Activated naive CD8-positive, alpha-beta T cell treated with anti-CD3 and anti-CD28 coated beads for 36 hours (primary cell): ENCODE results near the gene CKB. TPM values are rescaled to one million over a fixed set of nuclear protein-coding genes. Genes with fewer than 3 reads are reported as not detected.
"Not testable (repeated sequence)": the region's sequence is repeated elsewhere in the genome, so short reads cannot be mapped to it uniquely, and the experiment has no call there.

ENCODE experiments used
- DNase-seq: peaks from one replicate; pipeline ENCODE4 v3.0.0; 2021
- H3K27ac Mint-ChIP-seq: one replicate; pipeline ENCODE4 v1.8.0; 2022; ENCODE audit warnings: mild to moderate bottlenecking, moderate library complexity, mixed read lengths
- H3K27me3 Mint-ChIP-seq: one replicate; pipeline ENCODE4 v1.8.0; 2022; ENCODE audit warnings: mild to moderate bottlenecking, mixed read lengths
- H3K36me3 Mint-ChIP-seq: one replicate; pipeline ENCODE4 v1.8.0; 2021; ENCODE audit warnings: mild to moderate bottlenecking, mixed read lengths
- H3K4me1 Mint-ChIP-seq: one replicate; pipeline ENCODE4 v1.8.0; 2021; ENCODE audit warnings: mixed read lengths
- H3K4me3 Mint-ChIP-seq: one replicate; pipeline ENCODE4 v1.8.0; 2022; ENCODE audit warnings: mild to moderate bottlenecking, moderate library complexity, mixed read lengths
- H3K9me3 Mint-ChIP-seq: one replicate; pipeline ENCODE4 v1.8.0; 2022; ENCODE audit warnings: mixed read lengths
- total RNA-seq, 2 experiments: library from RNA; stranded (reverse); gene quantifications; one replicate each; pipeline ENCODE4 v1.2.3, GENCODE V29; 2021

Gene CKB
- total RNA-seq, 2 experiments from 2014 or later, result 3.1 to 3.3 TPM

- peak; percentile 52 for DNase-seq
- peaks cover 12% of the 10 kb centered on the region for H3K36me3 Mint-ChIP-seq
Measured at GRCh38 chr14:103527408-103528145, 4.9 kb upstream of the CKB start.

GRCh38 chr14:103526914-103527248 is 4.3 kb upstream of the CKB start:
- Mint-ChIP-seq H3K4me3 (no peak overlapping the region), H3K36me3 (peaks cover 12% of the 10 kb centered on the region), H3K27ac (no peak overlapping the region), H3K4me1 (peaks cover 29% of the 10 kb centered on the region), H3K27me3 (peaks cover 13% of the 10 kb centered on the region), H3K9me3 (no peaks in the 10 kb centered on the region)
- no peak for DNase-seq

More at GRCh38 chr14:103527408-103528145, 4.9 kb upstream of the CKB start:
- Mint-ChIP-seq H3K9me3 (no peaks in the 10 kb centered on the region), H3K27ac (peak overlapping the region; percentile 73), H3K27me3 (peaks cover 13% of the 10 kb centered on the region), H3K4me1 (peaks cover 29% of the 10 kb centered on the region), H3K4me3 (peak overlapping the region; percentile 66)

- no peak for DNase-seq
- Mint-ChIP-seq H3K9me3 (no peaks in the 10 kb centered on the region), H3K4me1 (peaks cover 29% of the 10 kb centered on the region), H3K4me3 (no peak overlapping the region), H3K27ac (no peak overlapping the region), H3K27me3 (peaks cover 13% of the 10 kb centered on the region), H3K36me3 (peaks cover 9% of the 10 kb centered on the region)
Measured at GRCh38 chr14:103526247-103526913, 3.8 kb upstream of the CKB start.

GRCh38 chr14:103525430-103526246 is 3.0 kb upstream of the CKB start:
- DNase-seq, H3K36me3 Mint-ChIP-seq, H3K27ac Mint-ChIP-seq, H3K4me3 Mint-ChIP-seq, H3K9me3 Mint-ChIP-seq: not testable (repeated sequence)
- Mint-ChIP-seq H3K27me3 (peaks cover 13% of the 10 kb centered on the region), H3K4me1 (peaks cover 22% of the 10 kb centered on the region)

GRCh38 chr14:103524002-103524935 is 1.6 kb upstream of the CKB start:
- Mint-ChIP-seq H3K9me3 (no peaks in the 10 kb centered on the region), H3K27me3 (peaks cover 13% of the 10 kb centered on the region), H3K27ac (no peak overlapping the region), H3K4me1 (peaks cover 20% of the 10 kb centered on the region), H3K36me3 (no peaks in the 10 kb centered on the region), H3K4me3 (no peak overlapping the region)
- DNase-seq, result no peak

- H3K4me3 Mint-ChIP-seq, result no peak overlapping the region
- DNase-seq, result no peak
- peaks cover 13% of the 10 kb centered on the region for H3K27me3 Mint-ChIP-seq
- H3K27ac Mint-ChIP-seq, result no peak overlapping the region
- H3K36me3 Mint-ChIP-seq, result no peaks in the 10 kb centered on the region
- H3K9me3 Mint-ChIP-seq, result no peaks in the 10 kb centered on the region
- peaks cover 24% of the 10 kb centered on the region for H3K4me1 Mint-ChIP-seq
Measured at GRCh38 chr14:103523575-103523954, 935 bp upstream of the CKB start.

- H3K9me3 Mint-ChIP-seq, result no peaks in the 10 kb centered on the region
- H3K4me3 Mint-ChIP-seq, result peak overlapping the region; percentile 34
- H3K36me3 Mint-ChIP-seq, result no peaks in the 10 kb centered on the region
- peaks cover 12% of the 10 kb centered on the region for H3K4me1 Mint-ChIP-seq
- H3K27ac Mint-ChIP-seq, result no peak overlapping the region
- no peak for DNase-seq
- H3K27me3 Mint-ChIP-seq, result peaks cover 13% of the 10 kb centered on the region
Measured at GRCh38 chr14:103521951-103522563, 573 bp downstream of the CKB start.

- no peaks in the 10 kb centered on the region for H3K9me3 Mint-ChIP-seq
- H3K27me3 Mint-ChIP-seq, result peaks cover 13% of the 10 kb centered on the region
- no peak for DNase-seq
- H3K4me3 Mint-ChIP-seq, result no peak overlapping the region
- H3K27ac Mint-ChIP-seq, result no peak overlapping the region
- H3K36me3 Mint-ChIP-seq, result no peaks in the 10 kb centered on the region
- peaks cover 11% of the 10 kb centered on the region for H3K4me1 Mint-ChIP-seq
Measured at GRCh38 chr14:103521438-103521950, 1.1 kb downstream of the CKB start.

GRCh38 chr14:103520657-103521437 is 1.8 kb downstream of the CKB start:
- peaks cover 13% of the 10 kb centered on the region for H3K27me3 Mint-ChIP-seq
- peaks cover 11% of the 10 kb centered on the region for H3K4me1 Mint-ChIP-seq
- H3K36me3 Mint-ChIP-seq, result no peaks in the 10 kb centered on the region
- peak overlapping the region; percentile 45 for H3K4me3 Mint-ChIP-seq
- H3K27ac Mint-ChIP-seq, result no peak overlapping the region
- H3K9me3 Mint-ChIP-seq, result no peaks in the 10 kb centered on the region
- peak; percentile 64 for DNase-seq

- no peaks in the 10 kb centered on the region for H3K9me3 Mint-ChIP-seq
- H3K4me3 Mint-ChIP-seq, result no peak overlapping the region
- DNase-seq, result no peak
- H3K27me3 Mint-ChIP-seq, result peaks cover 13% of the 10 kb centered on the region
- H3K4me1 Mint-ChIP-seq, result peaks cover 11% of the 10 kb centered on the region
- H3K36me3 Mint-ChIP-seq, result no peaks in the 10 kb centered on the region
- H3K27ac Mint-ChIP-seq, result no peak overlapping the region
Measured at GRCh38 chr14:103520269-103520656, 2.4 kb downstream of the CKB start.

- H3K36me3 Mint-ChIP-seq, result no peaks in the 10 kb centered on the region
- H3K9me3 Mint-ChIP-seq, result no peaks in the 10 kb centered on the region
- peaks cover 13% of the 10 kb centered on the region for H3K27me3 Mint-ChIP-seq
- DNase-seq, result no peak
- H3K4me3 Mint-ChIP-seq, result no peak overlapping the region
- H3K27ac Mint-ChIP-seq, result no peak overlapping the region
- peaks cover 11% of the 10 kb centered on the region for H3K4me1 Mint-ChIP-seq
Measured at GRCh38 chr14:103519837-103520212, 2.8 kb downstream of the CKB start.

GRCh38 chr14:103519043-103519836 is 3.4 kb downstream of the CKB start:
- no peak overlapping the region for H3K4me3 Mint-ChIP-seq

More at GRCh38 chr14:103519043-103519836, 3.4 kb downstream of the CKB start:
- no peak for DNase-seq
- H3K4me1 Mint-ChIP-seq, result peaks cover 11% of the 10 kb centered on the region
- H3K27ac Mint-ChIP-seq, result no peak overlapping the region
- H3K27me3 Mint-ChIP-seq, result peaks cover 11% of the 10 kb centered on the region
- H3K36me3 Mint-ChIP-seq, result no peaks in the 10 kb centered on the region
- H3K9me3 Mint-ChIP-seq, result no peaks in the 10 kb centered on the region
